UCSD-AML1 (cell line): Measurements from ENCODE around the gene BABAM2.
"Not testable (repeated sequence)": the region's sequence is repeated elsewhere in the genome, so short reads cannot be mapped to it uniquely, and the experiment has no call there.

ENCODE experiments used
- DNase-seq: peaks from one replicate; lab custom pipeline; 2025; ENCODE audit not compliant: unreplicated experiment; lab: John Stamatoyannopoulos, UW

Gene BABAM2

DNA sequence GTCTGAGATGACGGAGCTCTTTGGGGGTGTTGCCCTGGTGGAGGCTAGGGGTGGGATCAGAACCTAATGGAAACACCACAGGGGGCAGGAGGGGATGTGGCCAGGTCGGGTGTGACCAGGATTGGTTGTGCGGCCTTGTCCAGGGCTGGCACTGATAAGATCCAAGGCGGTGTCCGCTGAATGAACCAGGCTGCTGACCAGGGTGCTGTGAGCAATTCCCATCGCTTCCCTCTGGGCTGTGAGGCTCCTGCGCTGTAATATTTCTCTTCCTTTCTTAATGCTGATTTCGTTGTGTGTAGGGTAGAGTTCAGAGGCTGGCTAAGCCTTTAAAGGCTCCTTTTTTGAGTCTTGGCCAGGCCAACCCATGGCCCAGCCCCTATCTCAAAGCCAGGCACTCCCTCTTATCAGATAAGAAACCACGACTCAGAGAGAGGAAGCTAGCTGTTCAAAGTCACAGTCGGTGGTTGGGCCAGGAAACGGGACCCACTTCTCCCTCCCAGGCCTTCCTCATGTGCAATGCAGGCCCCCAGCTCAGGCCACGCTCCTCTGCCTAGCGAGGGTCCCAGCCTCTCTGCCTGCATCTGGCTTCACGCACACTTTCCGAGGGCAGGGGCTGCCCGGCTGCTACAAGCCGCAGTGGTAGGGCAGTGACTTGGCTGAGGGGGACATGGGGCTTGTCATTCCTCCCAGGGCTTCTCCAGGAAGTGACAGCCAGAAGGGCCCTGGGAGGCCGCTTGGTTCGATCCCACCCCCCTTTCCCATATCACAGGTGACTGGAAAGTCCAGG, 476.2 kb downstream of the BABAM2 start:
- peak; percentile 87 for DNase-seq

DNA sequence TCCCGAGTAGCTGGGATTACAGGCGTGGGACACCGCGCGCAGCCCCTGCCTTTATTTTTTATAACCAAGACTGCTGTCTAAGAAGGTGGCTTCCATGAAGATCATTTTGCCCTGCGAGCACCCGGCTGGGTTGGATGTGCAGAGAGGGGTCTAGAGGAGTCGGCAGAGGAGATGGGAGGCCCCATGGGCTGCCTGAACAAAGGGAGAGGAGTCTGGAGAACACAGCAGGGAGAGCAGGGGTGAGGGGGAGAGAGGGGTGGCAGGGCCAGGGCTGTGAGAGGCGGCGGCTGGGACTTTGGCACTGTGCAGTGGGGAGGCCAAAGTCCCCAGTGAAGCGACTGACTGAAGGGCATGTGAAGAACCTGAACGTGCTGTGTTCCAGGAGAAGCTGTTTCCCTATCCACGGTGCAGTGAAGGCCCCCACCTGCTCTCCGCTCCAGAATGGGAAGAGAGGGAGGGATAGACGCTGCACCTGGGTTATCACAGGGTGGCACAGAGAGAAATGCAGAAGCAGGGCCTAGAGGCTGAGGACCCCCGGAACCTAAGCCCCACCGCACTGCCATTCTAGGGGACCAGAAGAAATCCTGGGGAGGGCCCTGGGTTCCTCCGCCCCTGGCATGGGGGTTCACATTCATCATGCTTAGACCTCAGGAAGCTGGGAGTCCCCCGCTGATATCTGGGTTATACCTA, 477.3 kb downstream of the BABAM2 start:
- no peak for DNase-seq

DNA sequence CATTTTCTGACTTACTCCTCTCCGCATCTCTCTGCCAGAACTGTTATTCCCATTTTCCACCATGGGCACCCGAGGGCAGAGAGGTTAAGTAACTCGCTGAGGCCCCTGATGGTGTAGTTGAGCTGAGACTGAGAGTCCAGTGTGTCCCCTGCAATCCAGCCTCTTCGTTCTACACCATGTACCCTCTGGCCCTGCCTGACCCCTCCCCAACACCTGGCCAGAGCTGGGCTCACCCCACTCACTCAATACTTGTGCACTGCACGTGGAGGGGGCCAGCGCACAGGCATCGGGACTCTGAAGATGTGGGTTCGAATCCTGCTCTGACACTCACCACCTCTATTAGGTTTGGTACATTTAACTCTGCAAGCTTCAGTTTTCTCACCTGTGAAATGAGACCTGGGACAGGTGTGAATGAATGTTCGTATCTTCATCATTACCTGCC, 477.8 kb downstream of the BABAM2 start:
- DNase-seq, result no peak

DNA sequence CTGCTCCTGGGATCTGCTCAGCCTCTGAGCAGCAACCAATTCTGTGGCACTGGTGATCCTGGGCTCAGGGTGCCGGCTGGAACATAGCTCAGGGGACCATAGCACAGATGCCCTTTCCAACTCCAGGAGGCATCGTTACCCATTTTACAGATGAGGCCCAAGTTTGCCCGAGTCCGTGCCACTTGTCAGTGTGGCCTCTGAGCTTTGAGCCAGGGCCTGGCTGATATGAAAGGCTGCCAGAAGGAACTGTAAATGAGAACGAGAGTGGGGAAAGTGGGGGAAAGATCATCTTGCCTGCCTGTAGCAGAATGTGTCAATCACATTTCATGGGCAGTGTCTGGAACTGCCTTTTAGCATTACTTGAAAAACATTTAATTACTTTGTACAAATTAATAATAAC, 478.8 kb downstream of the BABAM2 start:
- no peak for DNase-seq

DNA sequence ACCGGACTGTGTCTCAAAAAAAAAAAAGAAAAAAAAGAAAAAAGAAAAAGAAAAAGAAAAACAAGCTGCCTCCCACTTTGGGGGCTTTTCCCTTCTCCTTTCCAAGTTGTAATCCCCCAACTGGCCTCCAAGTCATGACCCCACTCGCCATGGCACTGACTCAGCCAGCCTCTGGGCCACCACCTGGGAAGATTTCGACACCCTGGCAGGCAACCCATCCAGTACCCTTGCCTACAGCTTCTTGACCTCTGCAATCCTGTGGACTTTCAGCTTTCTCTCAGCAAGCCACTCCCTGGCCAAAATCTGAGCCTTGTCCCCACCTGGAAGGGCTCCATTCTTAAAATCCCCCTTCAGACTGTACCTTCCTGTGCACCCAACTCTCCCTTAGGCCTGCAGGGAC, 479.8 kb downstream of the BABAM2 start:
- no peak for DNase-seq

DNA sequence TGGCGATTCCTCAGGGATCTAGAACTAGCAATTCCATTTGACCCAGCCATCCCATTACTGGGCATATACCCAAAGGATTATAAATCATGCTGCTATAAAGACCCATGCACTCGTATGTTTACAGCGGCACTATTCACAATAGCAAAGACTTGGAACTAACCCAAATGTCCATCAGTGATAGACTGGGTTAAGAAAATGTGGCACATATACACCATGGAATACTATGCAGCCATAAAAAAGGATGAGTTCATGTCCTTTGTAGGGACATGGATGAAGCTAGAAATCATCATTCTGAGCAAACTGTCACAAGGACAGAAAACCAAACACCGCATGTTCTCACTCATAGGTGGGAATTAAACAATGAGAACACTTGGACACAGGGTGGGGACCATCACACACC, 481.2 kb downstream of the BABAM2 start:
- not testable (repeated sequence) for DNase-seq

DNA sequence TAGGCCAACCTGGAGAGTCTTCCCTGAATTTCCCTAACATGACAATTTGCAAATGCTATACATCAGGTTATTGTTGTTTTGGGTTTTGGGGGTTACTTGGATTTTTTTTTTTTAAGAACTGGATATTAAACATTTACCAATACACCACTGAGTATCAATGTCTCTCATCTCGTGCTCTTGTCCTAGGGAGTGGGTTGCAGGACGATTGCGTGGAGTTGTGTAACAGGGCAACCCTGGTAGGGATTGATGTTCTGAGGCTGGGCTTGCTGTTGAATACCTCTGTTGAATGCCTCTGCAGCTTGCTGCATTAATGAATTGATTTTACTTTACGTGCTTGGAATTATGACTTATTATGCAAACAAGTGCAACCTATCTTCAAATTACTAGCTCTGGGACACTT, 483.3 kb downstream of the BABAM2 start:
- DNase-seq, result no peak

DNA sequence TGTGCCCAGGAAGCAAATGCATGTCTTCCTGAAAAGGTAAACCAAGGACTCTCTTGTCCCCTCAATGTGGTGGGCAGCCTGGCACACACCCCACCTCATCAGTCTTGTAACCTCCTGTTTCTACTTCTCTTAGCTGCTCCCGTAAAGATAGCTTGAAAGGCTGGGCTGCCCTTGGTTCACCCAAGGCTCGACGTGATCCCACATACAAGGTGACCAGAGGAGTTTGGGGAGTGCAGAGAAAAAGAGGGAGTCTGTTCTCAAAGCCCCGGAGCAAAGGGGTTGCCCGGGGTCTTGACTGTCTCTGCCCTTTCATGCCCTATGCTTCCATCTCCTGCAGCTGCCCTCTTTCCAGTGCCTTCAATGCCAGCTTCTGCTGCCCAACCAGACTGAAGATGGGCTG, 483.8 kb downstream of the BABAM2 start:
- DNase-seq, result no peak

DNA sequence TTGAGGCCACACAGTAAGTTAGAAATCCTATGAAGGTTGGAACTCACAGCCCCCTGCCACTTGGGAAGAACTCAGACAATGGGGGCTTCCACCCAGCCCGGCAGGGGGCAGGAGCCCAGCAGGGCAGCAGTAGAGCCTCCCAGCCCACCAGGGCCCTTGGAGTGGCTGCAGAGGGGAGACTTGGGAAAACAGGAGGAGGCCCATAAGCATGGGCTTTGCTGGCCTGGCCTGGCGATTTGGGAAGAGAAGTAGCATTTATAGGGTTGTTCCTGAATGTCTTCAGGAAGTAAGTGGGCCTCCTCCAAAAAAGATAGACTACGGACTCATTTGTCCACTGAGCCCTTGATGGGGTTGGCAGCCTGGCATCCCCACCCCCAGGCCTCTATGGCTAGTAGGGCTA, 484.7 kb downstream of the BABAM2 start:
- no peak for DNase-seq

DNA sequence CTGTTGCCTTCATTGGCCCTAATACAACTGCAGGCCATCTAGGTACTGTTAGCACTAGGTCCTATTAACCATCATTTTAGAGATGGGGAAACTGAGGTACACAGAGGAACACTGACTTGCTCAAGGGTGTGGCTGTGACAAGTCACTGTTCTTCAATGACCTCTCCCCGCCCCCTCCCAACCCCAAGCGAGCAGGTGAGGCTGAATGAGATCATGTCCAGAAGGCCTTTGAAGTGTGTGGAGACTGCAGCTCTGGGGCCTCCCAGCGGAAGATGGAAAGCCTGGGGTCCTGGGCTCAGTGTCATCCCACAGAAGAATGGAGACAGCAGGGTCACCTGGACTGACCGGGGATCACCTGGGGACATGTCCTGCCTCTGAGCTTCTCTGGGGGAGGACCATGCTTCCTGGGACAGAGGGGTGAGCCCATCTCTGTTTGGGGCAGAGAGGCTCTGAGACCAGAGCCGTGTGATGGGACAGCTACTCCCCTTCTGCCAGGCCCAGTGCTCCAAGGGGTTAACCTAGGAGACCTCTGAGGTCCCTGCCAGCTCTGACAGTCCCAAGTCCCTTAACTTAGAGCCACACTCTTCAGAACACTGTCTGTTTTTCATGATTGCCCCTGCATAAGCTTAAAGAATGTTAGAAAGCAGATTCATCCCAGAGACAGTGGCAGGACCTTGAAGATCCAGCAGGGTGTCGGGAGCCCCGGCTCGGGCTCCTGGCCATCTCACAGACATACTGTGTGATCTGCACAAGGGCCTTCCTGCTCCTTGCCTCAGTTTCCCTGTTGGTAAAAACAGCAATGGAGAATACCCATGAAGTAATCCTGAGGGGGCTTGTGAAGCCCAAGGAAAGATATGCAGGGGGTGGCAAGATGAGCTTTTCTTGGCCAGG, 485.5 kb downstream of the BABAM2 start:
- no peak for DNase-seq

DNA sequence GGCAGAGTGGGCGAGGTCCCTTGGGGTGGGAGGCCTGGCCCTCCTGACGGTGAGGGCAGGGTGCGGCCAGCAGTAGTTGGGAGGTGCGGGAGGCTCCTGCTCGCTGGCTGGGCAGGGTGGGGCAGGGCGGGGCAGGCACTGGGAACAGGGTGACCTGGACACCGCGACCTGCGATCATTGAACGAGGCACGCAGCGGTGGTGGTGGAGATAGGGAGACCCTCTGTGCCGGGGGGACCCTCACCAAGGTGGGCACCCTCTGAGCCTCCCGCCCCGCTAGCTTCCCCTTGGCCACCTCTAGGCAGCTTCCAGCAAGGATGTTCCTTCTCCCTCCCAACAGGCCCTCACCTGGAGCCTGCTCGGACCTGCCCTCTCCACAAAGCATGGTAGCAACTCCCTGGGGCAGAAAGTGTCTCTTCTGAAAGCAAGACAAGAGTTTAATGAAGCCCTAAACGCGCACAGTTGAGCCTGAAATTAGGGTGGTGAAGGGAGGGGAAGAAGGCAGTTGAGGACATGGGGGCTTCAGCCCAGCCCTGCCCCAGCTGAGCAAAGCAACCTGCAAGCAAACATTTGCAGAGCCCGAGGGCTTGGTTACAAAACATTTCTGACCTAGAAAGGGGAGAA, 486.8 kb downstream of the BABAM2 start:
- DNase-seq, result no peak

DNA sequence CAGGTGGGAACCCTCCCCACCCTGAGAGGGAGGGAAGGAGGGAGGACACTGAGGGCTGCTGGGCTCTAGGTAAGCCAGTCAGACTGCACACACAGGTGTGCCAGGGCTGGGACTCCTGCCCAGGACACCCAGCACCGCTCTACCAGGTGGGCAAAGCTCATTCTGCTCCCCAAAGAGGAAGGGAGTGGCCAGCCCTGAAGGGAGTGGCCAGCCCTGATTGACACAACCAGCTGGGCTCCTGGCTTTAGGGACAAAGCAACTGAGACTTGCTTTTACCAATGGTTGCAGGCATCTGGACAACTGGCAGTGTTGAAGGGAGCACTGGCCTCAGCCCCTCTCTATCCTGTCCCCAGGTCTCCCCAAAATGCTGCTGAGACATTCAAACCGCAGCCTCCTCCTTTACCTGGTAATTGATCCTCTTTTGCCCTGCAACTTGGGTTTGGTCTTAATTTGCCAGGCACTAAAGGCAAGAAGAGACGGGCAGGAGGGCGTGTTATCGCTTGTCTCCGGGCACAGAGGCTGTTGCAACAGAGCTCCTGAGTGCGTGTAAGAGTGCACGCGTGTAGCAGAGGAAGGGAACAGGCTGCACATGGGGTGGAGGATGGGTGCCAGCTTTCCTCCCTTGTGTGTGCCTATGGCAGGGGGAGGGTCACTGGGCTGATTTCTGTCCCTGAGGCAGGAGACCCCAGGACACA, 487.6 kb downstream of the BABAM2 start:
- DNase-seq, result peak; percentile 68

DNA sequence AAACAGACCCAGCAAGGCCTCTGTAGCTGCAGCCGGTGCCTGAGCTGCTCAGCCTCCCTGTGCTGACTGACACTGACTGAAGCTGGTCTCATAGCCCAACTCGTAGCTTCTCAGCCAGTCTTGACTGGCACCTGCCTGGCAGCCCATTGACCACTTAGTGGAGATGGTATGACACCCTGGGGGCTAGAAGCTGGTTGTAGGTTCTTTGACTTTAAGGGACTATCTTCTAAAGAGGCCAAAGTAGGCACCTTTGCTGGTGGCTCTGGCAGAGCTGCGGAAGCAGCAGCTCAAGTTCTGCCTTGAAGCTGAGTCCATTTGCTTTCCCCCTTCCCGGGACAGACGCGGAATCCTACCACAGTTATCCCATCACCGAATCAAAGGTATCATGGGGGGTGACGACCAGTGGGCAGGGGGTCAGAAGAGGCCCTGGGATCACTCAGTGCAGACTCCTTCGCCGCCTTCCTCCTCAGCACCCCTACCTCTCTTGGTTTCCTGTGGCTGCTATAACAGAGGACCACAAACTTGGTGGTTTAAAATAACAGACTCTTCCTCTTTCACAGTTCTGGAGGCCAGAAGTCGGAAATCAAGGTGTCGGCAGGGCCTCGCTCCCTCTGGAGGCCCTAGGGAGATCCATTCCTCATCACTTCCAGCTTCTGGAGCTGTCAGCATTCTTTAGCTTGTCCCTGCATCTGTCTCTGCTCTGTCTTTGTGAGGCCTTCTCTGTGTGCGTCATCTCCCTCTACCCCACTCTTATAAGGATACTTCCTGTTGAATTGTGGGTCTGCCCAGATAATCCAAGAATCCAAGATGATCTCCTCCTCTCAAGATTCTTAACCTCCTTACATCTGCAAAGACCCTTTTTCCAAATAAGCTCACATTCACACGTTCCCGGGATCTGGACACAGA, 488.4 kb downstream of the BABAM2 start:
- DNase-seq, result peak; percentile 69

DNA sequence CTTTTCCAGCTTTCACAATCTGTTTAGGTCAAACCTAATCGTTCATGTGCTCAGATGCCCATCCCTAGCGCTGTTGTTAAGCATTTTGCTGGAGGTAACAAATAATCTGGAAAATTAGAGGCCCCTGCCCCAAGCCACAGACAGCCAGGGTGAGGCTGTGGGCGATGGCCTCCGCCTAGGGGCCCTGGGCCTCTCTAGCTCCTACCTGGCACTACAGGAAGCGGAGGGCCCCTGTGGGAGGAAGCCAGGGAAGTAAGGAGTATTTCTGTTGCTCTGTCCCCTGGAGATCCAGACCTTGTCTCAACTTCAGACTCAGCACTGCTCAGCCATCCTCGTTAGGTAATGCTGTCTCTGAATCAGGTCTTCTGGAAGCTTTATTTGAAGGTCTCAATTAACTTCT, 489.7 kb downstream of the BABAM2 start:
- peak; percentile 48 for DNase-seq

DNA sequence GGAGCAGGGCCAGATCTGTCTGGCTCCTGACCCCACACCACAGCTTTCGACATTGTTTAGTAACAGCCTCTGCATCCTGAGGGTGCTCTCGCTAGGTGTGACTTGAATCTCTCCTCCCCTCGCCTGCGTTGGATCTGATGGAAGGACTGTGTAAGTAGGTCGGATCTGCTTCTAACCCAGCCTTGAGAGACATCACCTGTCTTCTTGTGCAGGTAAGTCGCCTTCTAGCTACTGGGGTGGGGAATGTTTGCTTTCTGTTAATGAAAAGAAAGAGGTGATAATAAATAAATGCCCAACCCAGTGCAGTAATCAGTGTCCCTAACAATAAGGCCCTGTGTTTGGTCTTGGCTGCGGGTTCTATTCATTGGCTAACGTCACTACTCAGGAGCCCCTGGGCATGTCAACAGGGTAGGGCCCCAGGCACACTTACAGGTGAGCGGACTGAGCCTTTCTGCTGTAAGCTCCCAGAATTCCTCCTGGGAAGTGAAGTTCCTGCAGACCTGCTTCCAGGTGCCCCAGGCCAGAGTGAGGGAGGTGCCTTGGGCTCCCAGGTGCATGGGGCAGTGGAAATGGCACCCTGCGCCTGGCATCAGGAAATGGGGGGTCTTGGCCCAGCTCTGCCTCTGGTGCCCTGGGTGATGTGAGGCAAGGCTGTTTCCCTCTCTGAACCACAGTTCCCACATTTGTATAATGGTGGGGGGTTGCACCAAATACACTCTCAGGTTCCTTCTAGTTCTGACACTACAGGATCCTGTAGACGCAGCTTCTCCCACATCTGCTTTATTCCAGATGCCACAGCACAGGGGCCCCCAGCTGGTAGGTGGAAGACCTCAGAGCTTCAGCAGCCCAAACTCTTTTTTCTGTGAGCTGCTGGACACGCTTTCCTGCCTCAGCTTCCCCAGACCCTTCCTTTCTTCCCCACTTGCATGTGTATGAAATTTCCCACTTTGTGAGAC, 491.0 kb downstream of the BABAM2 start:
- DNase-seq, result peak; percentile 55

DNA sequence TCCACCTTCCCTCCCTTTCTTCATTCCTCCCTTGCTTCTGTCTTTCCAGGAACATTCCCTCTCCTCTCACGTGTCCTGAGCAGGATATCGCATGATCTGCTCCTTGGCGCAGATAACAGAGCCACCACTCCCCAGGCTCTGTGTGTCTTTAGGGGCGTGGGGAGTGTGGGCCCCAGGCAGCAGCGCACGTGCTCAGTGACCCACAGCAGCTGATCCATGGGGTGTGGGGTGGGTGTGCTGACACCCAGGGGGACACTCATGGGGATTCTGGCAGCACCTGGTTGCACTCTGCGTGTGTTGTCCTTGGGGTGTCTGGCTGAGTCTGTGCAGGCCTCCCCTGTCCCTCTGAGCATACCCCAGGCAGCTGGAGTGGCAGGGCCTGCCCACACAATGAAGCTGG, 492.2 kb downstream of the BABAM2 start:
- DNase-seq, result no peak

DNA sequence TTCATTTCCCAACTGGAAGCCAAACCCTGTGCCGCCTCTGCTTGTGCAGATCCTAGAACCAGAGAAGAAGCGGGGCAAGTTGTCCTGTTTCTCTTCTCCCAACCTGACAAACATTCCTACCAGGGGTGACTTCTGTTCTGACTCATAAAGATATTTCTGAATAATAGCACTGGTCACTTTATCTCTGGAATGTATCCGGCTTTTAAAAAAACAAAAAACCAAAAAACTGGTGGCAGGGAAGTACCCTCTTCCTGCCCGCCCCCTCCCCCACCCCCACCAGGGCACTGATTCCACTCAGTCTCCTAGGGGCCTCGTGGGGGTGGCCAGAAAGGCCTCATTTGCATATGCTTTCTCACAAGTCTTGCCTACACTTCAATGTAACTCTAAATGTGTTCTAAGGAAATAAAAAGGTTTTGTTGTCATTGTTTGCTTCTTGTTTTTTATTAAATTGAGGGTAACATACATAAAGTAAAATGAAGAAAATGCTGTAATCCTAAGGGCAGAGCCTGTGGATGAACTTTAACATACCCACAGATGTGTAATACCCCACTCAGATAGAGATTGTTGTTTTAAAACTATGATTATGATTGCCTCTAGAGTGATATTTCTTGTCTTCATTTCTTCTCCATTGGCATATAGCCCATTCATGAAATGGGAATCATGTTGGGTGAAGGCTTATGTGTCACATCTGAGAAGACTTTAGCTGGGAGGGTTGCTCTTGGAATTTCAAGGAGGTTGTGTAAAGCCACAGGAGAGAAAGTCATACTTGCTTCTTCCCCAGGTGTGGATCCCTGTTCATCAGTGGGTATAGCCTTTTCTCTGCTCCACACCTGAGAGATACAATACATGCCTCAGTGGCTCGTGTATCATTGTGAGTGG, 496.8 kb downstream of the BABAM2 start:
- peak; percentile 40 for DNase-seq
